ENCODE measurements around the gene ZNF410.
"Not testable (repeated sequence)": the region's sequence is repeated elsewhere in the genome, so short reads cannot be mapped to it uniquely, and the experiment has no call there.

ZNF410 gene

GRCh38 chr14:73887318-73887616, 608 bp downstream of the ZNF410 start:
- DNase-seq = no peak

GRCh38 chr14:73887694-73888459, 1.2 kb downstream of the ZNF410 start:
- DNase-seq = no peak

GRCh38 chr14:73888460-73888725, 1.7 kb downstream of the ZNF410 start:
- DNase-seq = no peak

- DNase-seq = no peak
These were observed 2.3 kb downstream of the ZNF410 start for GRCh38 chr14:73888971-73889370.

- DNase-seq = no peak
These were observed 2.7 kb downstream of the ZNF410 start for GRCh38 chr14:73889376-73889775.

- DNase-seq = not testable (repeated sequence)
These were observed 7.6 kb downstream of the ZNF410 start for GRCh38 chr14:73894180-73894687.

- DNase-seq = no peak
These were observed 9.3 kb downstream of the ZNF410 start for GRCh38 chr14:73895939-73896338.

- no peak for DNase-seq
These were observed 9.9 kb downstream of the ZNF410 start for GRCh38 chr14:73896521-73896920.

- no peak for DNase-seq
These were observed 16.4 kb downstream of the ZNF410 start for GRCh38 chr14:73903028-73903427.

GRCh38 chr14:73909681-73910080, 23.0 kb downstream of the ZNF410 start:
- DNase-seq = no peak

GRCh38 chr14:73913256-73913655, 26.6 kb downstream of the ZNF410 start:
- no peak for DNase-seq

- DNase-seq = no peak
These were observed 29.7 kb downstream of the ZNF410 start for GRCh38 chr14:73916324-73916723.

- DNase-seq = not testable (repeated sequence)
These were observed 32.8 kb downstream of the ZNF410 start for GRCh38 chr14:73919457-73919856.

GRCh38 chr14:73924337-73924736, 37.7 kb downstream of the ZNF410 start:
- no peak for DNase-seq

GRCh38 chr14:73935666-73936065, 49.0 kb downstream of the ZNF410 start:
- DNase-seq = no peak

- no peak for DNase-seq
These were observed 49.9 kb downstream of the ZNF410 start for GRCh38 chr14:73936548-73936947.

GRCh38 chr14:73937012-73937411, 50.4 kb downstream of the ZNF410 start:
- DNase-seq = no peak

GRCh38 chr14:73942180-73942579, 55.5 kb downstream of the ZNF410 start:
- DNase-seq = no peak

GRCh38 chr14:73943083-73943482, 56.4 kb downstream of the ZNF410 start:
- peak; percentile 10 for DNase-seq

GRCh38 chr14:73944432-73945158, 57.9 kb downstream of the ZNF410 start:
- DNase-seq = no peak

GRCh38 chr14:73945159-73945670, 58.6 kb downstream of the ZNF410 start:
- no peak for DNase-seq

GRCh38 chr14:73949752-73950734, 63.4 kb downstream of the ZNF410 start, which contains the start of the genes COQ6 and FAM161B:
TSS of gene COQ6 (plus strand) at chr14:73950302. CDS start at chr14:73950333, 31 bp downstream.
TSS of gene FAM161B (minus strand) at chr14:73950094. CDS start at chr14:73950026, 68 bp downstream.
- peak; percentile 97 for DNase-seq

- DNase-seq = no peak
These were observed 67.1 kb downstream of the ZNF410 start for GRCh38 chr14:73953731-73954130.
